GM06990 (cell line): ENCODE measurements around the gene ACOT11.

Experiments used
- DNase-seq: peaks from one replicate; pipeline ENCODE4 v3.0.0-alpha.2; 2011; ENCODE audit not compliant: insufficient read length; ENCODE audit errors: extremely low read depth
- H3K27me3 ChIP-seq: replicated peaks from 2 replicates; pipeline ENCODE4 v1.6.0; 2011; ENCODE audit warnings: low read length; ENCODE audit not compliant: control insufficient read depth, insufficient read depth
- H3K36me3 ChIP-seq: 2 replicates; pipeline ENCODE4 v1.5.1; 2011; ENCODE audit warnings: low read length; ENCODE audit not compliant: control insufficient read depth, insufficient read depth
- H3K4me3 ChIP-seq: replicated peaks from 2 replicates; pipeline ENCODE4 v1.5.1; 2011; ENCODE audit warnings: low read depth, mild to moderate bottlenecking, control low read depth, low read length
- CTCF ChIP-seq: IDR thresholded peaks from 2 replicates; pipeline ENCODE4 v1.5.1; 2011; ENCODE audit warnings: low read length, control low read depth, mild to moderate bottlenecking, inconsistent platforms; ENCODE audit not compliant: insufficient read depth, poor library complexity, severe bottlenecking

ACOT11 gene

DNA sequence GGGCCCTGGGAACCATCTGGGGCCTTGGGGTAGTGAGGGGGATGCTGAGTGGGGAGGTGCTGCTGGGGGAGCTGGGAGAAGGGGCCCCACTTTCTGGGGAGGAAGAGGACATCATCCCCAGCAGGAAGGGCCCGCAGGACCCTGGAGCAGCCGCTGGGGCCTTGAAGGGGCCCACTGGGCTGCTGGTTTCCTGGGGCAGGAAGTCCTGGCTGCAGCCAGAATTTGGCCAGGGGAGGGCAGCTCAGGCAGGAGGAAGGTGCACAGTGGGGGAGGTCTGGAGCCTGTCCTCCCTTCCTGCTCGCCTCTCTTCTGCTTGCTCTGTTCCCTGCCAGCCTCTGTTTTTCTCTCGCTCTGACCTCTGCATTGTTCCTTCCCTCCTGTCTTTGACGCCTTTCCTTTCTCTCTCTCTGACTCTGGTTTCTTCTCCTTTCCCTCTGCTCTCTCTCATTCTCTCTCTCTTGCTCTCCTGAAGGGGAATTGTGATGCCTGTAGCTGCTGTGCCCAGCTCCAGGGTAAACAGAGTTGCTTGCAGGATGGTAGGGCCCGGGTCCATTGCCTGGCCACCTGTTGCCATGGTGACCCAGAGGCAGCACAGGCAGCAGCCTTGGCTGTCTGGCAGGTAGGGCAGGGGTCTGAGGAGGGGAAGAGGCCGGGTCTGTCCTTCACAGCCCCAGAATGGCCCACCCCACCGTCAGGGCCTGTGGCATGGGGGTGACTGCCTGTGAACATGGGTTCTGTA, 23.9 kb downstream of the ACOT11 start:
- Histone ChIP-seq H3K4me3 (no peak overlapping the region), H3K36me3 (no peaks in the 10 kb centered on the region), H3K27me3 (no peaks in the 10 kb centered on the region)
- DNase-seq = no peak
- TF ChIP-seq CTCF = no peak

DNA sequence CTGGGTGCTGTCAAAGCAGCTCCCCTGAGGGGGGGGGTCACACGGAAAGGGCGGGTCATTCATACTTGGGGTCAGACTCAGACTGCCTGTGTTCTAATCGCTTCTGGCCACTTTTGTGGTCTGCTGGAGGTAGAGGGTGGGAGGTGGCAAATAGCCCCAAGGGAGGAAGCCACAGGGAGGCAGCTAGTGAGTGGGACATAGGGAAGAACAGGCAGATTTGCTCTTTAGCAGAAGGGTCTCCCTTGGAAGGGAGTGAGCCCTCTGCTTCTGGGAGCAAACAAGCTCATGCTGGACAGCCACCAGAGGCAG, 24.5 kb downstream of the ACOT11 start:
- Histone ChIP-seq H3K27me3 (no peaks in the 10 kb centered on the region), H3K4me3 (no peak overlapping the region), H3K36me3 (no peaks in the 10 kb centered on the region)
- no peak for TF ChIP-seq CTCF
- DNase-seq = no peak

GRCh38 chr1:54574158-54574778, 26.2 kb downstream of the ACOT11 start:
- no peak for TF ChIP-seq CTCF
- H3K4me3 ChIP-seq = no peak overlapping the region
- H3K27me3 ChIP-seq = no peaks in the 10 kb centered on the region
- DNase-seq = no peak
- no peaks in the 10 kb centered on the region for H3K36me3 ChIP-seq

GRCh38 chr1:54575161-54575560, 27.1 kb downstream of the ACOT11 start:
- no peak overlapping the region for H3K4me3 ChIP-seq
- no peak for DNase-seq
- H3K36me3 ChIP-seq = no peaks in the 10 kb centered on the region
- TF ChIP-seq CTCF = no peak
- H3K27me3 ChIP-seq = no peaks in the 10 kb centered on the region

DNA sequence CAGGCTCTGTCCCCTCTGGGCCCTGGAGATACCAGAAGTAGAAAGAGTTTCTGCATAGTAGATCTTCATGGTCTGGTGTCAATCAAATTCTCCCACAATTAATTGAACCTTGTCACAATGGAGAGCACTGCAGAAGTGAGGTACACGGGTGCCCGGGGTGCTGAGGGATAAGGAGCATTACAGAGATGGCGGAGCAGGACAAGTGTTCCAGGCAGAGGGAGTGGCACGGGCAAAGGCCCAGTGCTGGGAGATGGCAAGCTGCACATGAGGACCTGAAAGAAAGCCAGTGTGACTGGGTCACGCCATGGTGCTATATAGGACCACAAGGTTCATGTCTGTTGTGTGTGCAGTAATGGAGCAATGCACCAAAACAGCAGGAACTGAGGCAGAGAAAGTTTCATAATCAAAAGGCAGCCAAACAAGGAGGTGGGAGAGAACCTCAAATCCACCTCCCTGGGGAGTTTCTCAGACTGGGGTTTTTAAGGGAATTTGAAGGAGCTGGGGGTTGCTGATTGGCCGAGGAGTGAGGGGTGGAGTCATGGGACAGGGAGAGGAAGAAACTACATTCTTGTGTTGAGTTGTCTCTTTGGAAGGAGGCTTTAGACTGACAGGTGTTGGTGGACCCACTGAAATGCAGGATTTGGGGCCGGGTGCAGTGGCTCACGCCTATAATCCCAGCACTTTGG, 27.7 kb downstream of the ACOT11 start:
- Histone ChIP-seq H3K36me3 (no peaks in the 10 kb centered on the region), H3K27me3 (no peaks in the 10 kb centered on the region), H3K4me3 (no peak overlapping the region)
- no peak for DNase-seq
- TF ChIP-seq CTCF = no peak
